ENCODE results near the gene FANCB. TPM values are rescaled to one million over a fixed set of nuclear protein-coding genes. Genes with fewer than 3 reads are reported as not detected.

FANCB gene
- total RNA-seq, 4 donors from 2014 or later = 0.68 to 1.9 (median 1.6) TPM; not detected in 1

DNA sequence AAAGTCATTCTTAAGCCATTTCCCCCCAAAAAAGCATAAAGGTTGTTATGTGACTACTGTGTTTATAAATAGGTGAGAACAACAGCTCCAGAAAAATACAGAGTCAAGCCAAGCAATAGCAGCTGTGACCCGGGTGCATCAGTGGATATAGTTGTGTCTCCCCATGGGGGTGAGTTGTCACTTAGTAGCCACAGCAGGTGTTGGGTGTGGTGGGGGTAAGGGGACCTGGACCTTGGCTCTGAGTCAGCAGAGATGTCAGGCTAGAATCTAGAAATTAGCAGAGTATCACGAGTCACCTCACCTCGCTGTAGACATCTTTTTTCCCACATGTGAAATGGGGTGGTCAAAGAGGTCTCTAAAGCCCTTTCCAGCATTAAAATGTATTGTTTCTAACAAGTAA lies 42.7 kb upstream of the FANCB start:
- Histone ChIP-seq H3K4me3 (no peak overlapping the region), H3K9me3 (no peaks in the 10 kb centered on the region), H3K36me3 (no peaks in the 10 kb centered on the region), H3K27me3 (no peaks in the 10 kb centered on the region), H3K4me1 (no peaks in the 10 kb centered on the region), H3K27ac (no peak overlapping the region)
- TF ChIP-seq POLR2A (IDR thresholded peaks at IDR 0.05) = no peak
- no peak for TF ChIP-seq POLR2AphosphoS5 (IDR thresholded peaks at IDR 0.05)
- TF ChIP-seq, protein P1, sequence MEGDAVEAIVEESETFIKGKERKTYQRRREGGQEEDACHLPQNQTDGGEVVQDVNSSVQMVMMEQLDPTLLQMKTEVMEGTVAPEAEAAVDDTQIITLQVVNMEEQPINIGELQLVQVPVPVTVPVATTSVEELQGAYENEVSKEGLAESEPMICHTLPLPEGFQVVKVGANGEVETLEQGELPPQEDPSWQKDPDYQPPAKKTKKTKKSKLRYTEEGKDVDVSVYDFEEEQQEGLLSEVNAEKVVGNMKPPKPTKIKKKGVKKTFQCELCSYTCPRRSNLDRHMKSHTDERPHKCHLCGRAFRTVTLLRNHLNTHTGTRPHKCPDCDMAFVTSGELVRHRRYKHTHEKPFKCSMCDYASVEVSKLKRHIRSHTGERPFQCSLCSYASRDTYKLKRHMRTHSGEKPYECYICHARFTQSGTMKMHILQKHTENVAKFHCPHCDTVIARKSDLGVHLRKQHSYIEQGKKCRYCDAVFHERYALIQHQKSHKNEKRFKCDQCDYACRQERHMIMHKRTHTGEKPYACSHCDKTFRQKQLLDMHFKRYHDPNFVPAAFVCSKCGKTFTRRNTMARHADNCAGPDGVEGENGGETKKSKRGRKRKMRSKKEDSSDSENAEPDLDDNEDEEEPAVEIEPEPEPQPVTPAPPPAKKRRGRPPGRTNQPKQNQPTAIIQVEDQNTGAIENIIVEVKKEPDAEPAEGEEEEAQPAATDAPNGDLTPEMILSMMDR (IDR thresholded peaks at IDR 0.05) = no peak
- no peak for TF ChIP-seq EP300 (IDR thresholded peaks at IDR 0.05; ENCODE audit: low read depth)
- no peak for DNase-seq
- WGBS, 2 donors (ENCODE audit: low coverage in 1 of 2) = 92 to 100% methylated on average over 1 to 3 of the region's 3 CpGs
- in situ Hi-C loops (cut with MboI; ENCODE audit: low pct_ligation_motif_present in 1 of 4, low pct_unique_long_range_greater_than_20kb in 1 of 4, low sequenced_read_pairs in 3 of 4) (no loop called here), intact Hi-C loops (cut with DNase I; ENCODE audit: low total_unique reads) (no loop called here)

DNA sequence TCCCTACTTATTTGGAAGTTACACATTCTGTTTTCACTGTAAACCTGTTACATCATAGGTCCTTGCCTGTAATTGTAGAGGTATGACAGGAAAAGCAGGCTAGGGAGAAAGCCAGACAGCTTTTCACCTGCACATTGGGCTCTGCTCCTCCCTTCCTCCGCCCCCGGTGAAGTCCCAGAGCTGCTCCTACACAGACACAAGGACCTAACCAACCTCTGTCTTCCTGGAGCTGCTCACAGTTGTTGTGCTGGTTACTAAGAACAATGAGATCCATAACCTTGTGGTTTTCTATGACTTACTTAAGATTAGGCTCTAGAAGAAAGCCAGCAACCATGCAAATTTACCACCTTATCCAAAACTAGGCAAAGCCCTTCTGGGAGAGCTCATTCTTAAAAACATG lies 40.4 kb upstream of the FANCB start:
- WGBS, 2 donors (ENCODE audit: low coverage in 1 of 2) = 78% methylated on average over 2 of the region's 2 CpGs; no CpG with 5 or more reads in 1 of the 2 donors
- DNase-seq = no peak
- Histone ChIP-seq H3K4me3 (no peak overlapping the region), H3K27me3 (no peaks in the 10 kb centered on the region), H3K9me3 (no peaks in the 10 kb centered on the region), H3K27ac (no peak overlapping the region), H3K4me1 (no peaks in the 10 kb centered on the region), H3K36me3 (no peaks in the 10 kb centered on the region)
- in situ Hi-C loops (cut with MboI; ENCODE audit: low pct_ligation_motif_present in 1 of 4, low pct_unique_long_range_greater_than_20kb in 1 of 4, low sequenced_read_pairs in 3 of 4) = no loop called here
- TF ChIP-seq EP300 (IDR thresholded peaks at IDR 0.05; ENCODE audit: low read depth) = no peak
- TF ChIP-seq, protein P1 (IDR thresholded peaks at IDR 0.05) = no peak
- TF ChIP-seq POLR2AphosphoS5 (IDR thresholded peaks at IDR 0.05) = no peak
- no peak for TF ChIP-seq POLR2A (IDR thresholded peaks at IDR 0.05)
- intact Hi-C loops (cut with DNase I; ENCODE audit: low total_unique reads) = no loop called here

DNA sequence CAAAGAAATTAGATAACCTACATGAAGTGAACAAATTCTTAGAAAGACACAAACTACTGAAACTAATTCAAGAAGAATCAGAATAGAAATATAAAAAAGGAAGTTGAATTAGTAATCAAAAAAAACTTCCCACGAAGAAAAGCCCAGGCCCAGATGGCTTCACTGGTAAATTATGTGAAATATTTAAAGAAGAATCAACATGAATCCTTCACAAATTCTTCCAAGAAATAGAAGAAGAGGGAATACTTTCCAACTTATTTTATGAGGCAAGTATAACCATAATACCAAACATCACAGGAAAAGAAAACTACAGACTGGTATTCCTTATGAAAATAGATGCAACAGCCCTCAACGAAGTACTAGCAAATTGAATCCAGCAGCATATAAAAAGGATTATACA lies 31.0 kb upstream of the FANCB start:
- in situ Hi-C loops (cut with MboI; ENCODE audit: low pct_ligation_motif_present in 1 of 4, low pct_unique_long_range_greater_than_20kb in 1 of 4, low sequenced_read_pairs in 3 of 4) = no loop called here
- TF ChIP-seq, protein P1 (IDR thresholded peaks at IDR 0.05) = no peak
- TF ChIP-seq EP300 (IDR thresholded peaks at IDR 0.05; ENCODE audit: low read depth) (no peak), POLR2AphosphoS5 (IDR thresholded peaks at IDR 0.05) (no peak), POLR2A (IDR thresholded peaks at IDR 0.05) (no peak)
- no peaks in the 10 kb centered on the region for H3K4me1 ChIP-seq
- H3K27me3 ChIP-seq = no peaks in the 10 kb centered on the region
- H3K36me3 ChIP-seq = no peaks in the 10 kb centered on the region
- WGBS, 2 donors (ENCODE audit: low coverage in 1 of 2) = 61 to 63% methylated on average over 1 to 2 of the region's 2 CpGs
- DNase-seq = no peak
- no peak overlapping the region for H3K27ac ChIP-seq
- H3K9me3 ChIP-seq = no peaks in the 10 kb centered on the region
- intact Hi-C loops (cut with DNase I; ENCODE audit: low total_unique reads) = no loop called here
- no peak overlapping the region for H3K4me3 ChIP-seq

DNA sequence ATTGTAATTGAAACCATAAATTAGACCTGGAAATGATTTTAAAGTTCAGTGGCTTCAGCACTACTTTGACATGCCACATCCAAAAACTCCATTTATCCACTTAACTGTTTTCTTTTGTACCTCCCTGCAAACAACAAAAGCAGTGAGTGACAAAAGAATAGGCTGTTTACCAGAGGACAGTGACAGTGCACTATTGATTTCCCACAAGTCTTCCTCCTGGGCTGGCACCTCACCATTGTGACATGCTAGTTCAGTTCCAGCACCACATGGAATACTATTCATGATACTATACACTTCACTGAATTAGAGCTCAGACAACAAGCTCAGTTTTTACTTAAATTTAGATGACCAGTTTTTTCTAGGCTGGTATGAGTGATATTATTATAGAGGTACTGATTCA lies 29.7 kb upstream of the FANCB start:
- no peak for DNase-seq

More for the DNA sequence above, 29.7 kb upstream of the FANCB start:
- Histone ChIP-seq H3K4me3 (no peak overlapping the region), H3K9me3 (no peaks in the 10 kb centered on the region), H3K27me3 (no peaks in the 10 kb centered on the region), H3K36me3 (no peaks in the 10 kb centered on the region), H3K27ac (no peak overlapping the region), H3K4me1 (no peaks in the 10 kb centered on the region)
- intact Hi-C loops (cut with DNase I; ENCODE audit: low total_unique reads) (no loop called here), in situ Hi-C loops (cut with MboI; ENCODE audit: low pct_ligation_motif_present in 1 of 4, low pct_unique_long_range_greater_than_20kb in 1 of 4, low sequenced_read_pairs in 3 of 4) (no loop called here)
- TF ChIP-seq POLR2AphosphoS5 (IDR thresholded peaks at IDR 0.05) (no peak), POLR2A (IDR thresholded peaks at IDR 0.05) (no peak), EP300 (IDR thresholded peaks at IDR 0.05; ENCODE audit: low read depth) (no peak)
- TF ChIP-seq, protein P1 (IDR thresholded peaks at IDR 0.05) = no peak
